Smooth muscle cell (in vitro differentiated cells): ENCODE measurements around the gene TMEM151A. TPM values are rescaled to one million over a fixed set of nuclear protein-coding genes. Genes with fewer than 3 reads are reported as not detected.

Experiments
- DNase-seq: peaks from one replicate; lab custom pipeline; 2025; ENCODE audit not compliant: unreplicated experiment; lab: John Stamatoyannopoulos, UW
- H2AFZ ChIP-seq: fragments of 200-600 bp; sonication (generic); 2 replicates; pipeline ENCODE4 v1.6.0; 2016; ENCODE audit warnings: antibody characterized with exemption, low read depth, mild to moderate bottlenecking
- H3F3A ChIP-seq: fragments of 200-600 bp; sonication (generic); 2 replicates; pipeline ENCODE4 v1.6.0; 2017; ENCODE audit warnings: antibody characterized with exemption, low read depth
- H3K27ac ChIP-seq: fragments of 200-600 bp; sonication (generic); 2 replicates; pipeline ENCODE4 v1.5.1; 2016; ENCODE audit warnings: low read depth, mild to moderate bottlenecking
- H3K27me3 ChIP-seq: fragments of 200-600 bp; sonication (generic); 2 replicates; pipeline ENCODE4 v1.6.1; 2016; ENCODE audit warnings: low read depth, mild to moderate bottlenecking
- H3K36me3 ChIP-seq: fragments of 200-600 bp; sonication (generic); 2 replicates; pipeline ENCODE4 v1.5.1; 2016; ENCODE audit warnings: low read depth
- H3K4me1 ChIP-seq: fragments of 200-600 bp; sonication (generic); 2 replicates; pipeline ENCODE4 v1.5.1; 2016; ENCODE audit warnings: low read depth
- H3K4me2 ChIP-seq: fragments of 200-600 bp; sonication (generic); 2 replicates; pipeline ENCODE4 v1.6.0; 2016; ENCODE audit warnings: mild to moderate bottlenecking
- H3K4me3 ChIP-seq: fragments of 200-600 bp; sonication (generic); 2 replicates; pipeline ENCODE4 v1.5.1; 2016; ENCODE audit warnings: mild to moderate bottlenecking
- H3K79me2 ChIP-seq: fragments of 200-600 bp; sonication (generic); 2 replicates; pipeline ENCODE4 v1.6.0; 2016; ENCODE audit warnings: low read depth, mild to moderate bottlenecking
- H3K9ac ChIP-seq: fragments of 200-600 bp; sonication (generic); 2 replicates; pipeline ENCODE4 v1.6.0; 2016; ENCODE audit warnings: low read depth
- H3K9me3 ChIP-seq: fragments of 200-600 bp; sonication (generic); replicated peaks from 2 replicates; pipeline ENCODE4 v1.5.1; 2016; ENCODE audit warnings: low read depth
- H4K20me1 ChIP-seq: fragments of 200-600 bp; sonication (generic); 2 replicates; pipeline ENCODE4 v1.6.0; 2016; ENCODE audit warnings: low read depth
- CTCF ChIP-seq: fragments of 200-600 bp; sonication (generic); IDR thresholded peaks from 2 replicates; pipeline ENCODE4 v1.5.1; 2017; ENCODE audit warnings: borderline replicate concordance, mild to moderate bottlenecking, antibody characterized with exemption; ENCODE audit not compliant: insufficient read depth, poor library complexity, severe bottlenecking
- WGBS: methylation state at CpG from one replicate; pipeline ENCODE4 v1.1.7; 2016; ENCODE audit warnings: low lambda C conversion rate; 5-methylcytosine and 5-hydroxymethylcytosine counted together
- polyA plus RNA-seq: library from polyadenylated mRNA; unstranded; fragments of >200 nt; fragmentation: Nextera tagmentation; extraction: Ambion mirVana; gene quantifications from 2 replicates; pipeline ENCODE4 v1.2.1, GENCODE V29; 2016
- total RNA-seq: library from RNA; depleted of rRNA; stranded (reverse); fragments of >200 nt; gene quantifications from 2 replicates; pipeline ENCODE4 v1.2.3, GENCODE V29; 2014

Gene TMEM151A
- total and polyA plus RNA-seq, 2 experiments from 2014 or later = 0.18 to 0.64 TPM

- Histone ChIP-seq H3K4me2 (peak overlapping the region; percentile 70), H3K9ac (peak overlapping the region; percentile 69), H3K27me3 (no peaks in the 10 kb centered on the region), H3K4me3 (no peak overlapping the region), H3K4me1 (peaks cover 28% of the 10 kb centered on the region), H2AFZ (no peak overlapping the region), H3K36me3 (no peaks in the 10 kb centered on the region), H4K20me1 (no peaks in the 10 kb centered on the region), H3K9me3 (no peaks in the 10 kb centered on the region), H3K27ac (peak overlapping the region; percentile 94), H3K79me2 (no peaks in the 10 kb centered on the region), H3F3A (peaks cover 3% of the 10 kb centered on the region)
- TF ChIP-seq CTCF = no peak
- WGBS = 68% methylated on average over 3 of the region's 3 CpGs
- no peak for DNase-seq
These were observed 36.3 kb downstream of the TMEM151A start for GRCh38 chr11:66328031-66328301.

- no peaks in the 10 kb centered on the region for H3K79me2 ChIP-seq
- no peak overlapping the region for H2AFZ ChIP-seq
- WGBS = 10% methylated on average over 19 of the region's 19 CpGs
- H4K20me1 ChIP-seq = no peaks in the 10 kb centered on the region
- DNase-seq = peak; percentile 48
- H3K36me3 ChIP-seq = no peaks in the 10 kb centered on the region
- no peak overlapping the region for H3K4me3 ChIP-seq
- H3K27ac ChIP-seq = peak overlapping the region; percentile 94
- H3K4me1 ChIP-seq = peaks cover 28% of the 10 kb centered on the region
- H3K9ac ChIP-seq = no peak overlapping the region
- no peaks in the 10 kb centered on the region for H3K27me3 ChIP-seq
- peak overlapping the region; percentile 70 for H3K4me2 ChIP-seq
- H3F3A ChIP-seq = peaks cover 3% of the 10 kb centered on the region
- H3K9me3 ChIP-seq = no peaks in the 10 kb centered on the region
- peak; percentile 92 for TF ChIP-seq CTCF
These were observed 36.8 kb downstream of the TMEM151A start for GRCh38 chr11:66328302-66329144.

- Histone ChIP-seq H3K9ac (no peak overlapping the region), H3K4me3 (no peak overlapping the region), H3K27me3 (no peaks in the 10 kb centered on the region), H3F3A (peaks cover 3% of the 10 kb centered on the region), H4K20me1 (no peaks in the 10 kb centered on the region), H2AFZ (no peak overlapping the region), H3K4me1 (peaks cover 28% of the 10 kb centered on the region), H3K79me2 (no peaks in the 10 kb centered on the region), H3K36me3 (no peaks in the 10 kb centered on the region), H3K4me2 (no peak overlapping the region), H3K27ac (no peak overlapping the region), H3K9me3 (no peaks in the 10 kb centered on the region)
- WGBS = 96% methylated on average over 3 of the region's 3 CpGs
- no peak for TF ChIP-seq CTCF
- DNase-seq = no peak
These were observed 37.5 kb downstream of the TMEM151A start for GRCh38 chr11:66329165-66329673.

- no peak for TF ChIP-seq CTCF
- Histone ChIP-seq H4K20me1 (no peaks in the 10 kb centered on the region), H3K27me3 (no peaks in the 10 kb centered on the region), H3K4me1 (peaks cover 27% of the 10 kb centered on the region), H3K4me3 (no peak overlapping the region), H3K4me2 (no peak overlapping the region), H3K79me2 (peaks cover 9% of the 10 kb centered on the region), H3K27ac (no peak overlapping the region), H3F3A (peaks cover 3% of the 10 kb centered on the region), H3K9me3 (no peaks in the 10 kb centered on the region), H3K36me3 (no peaks in the 10 kb centered on the region), H3K9ac (no peak overlapping the region), H2AFZ (no peak overlapping the region)
- DNase-seq = no peak
- WGBS = 87% methylated on average over 10 of the region's 10 CpGs
These were observed 39.2 kb downstream of the TMEM151A start for GRCh38 chr11:66330931-66331330.
